Left colon (tissue), 2 donors: ENCODE data around the gene ATP8A2. TPM values are rescaled to one million over a fixed set of nuclear protein-coding genes. Genes with fewer than 3 reads are reported as not detected.

Experiments used
- ATAC-seq: fragments of 200-7000 bp; cut with Tn5 transposase; one replicate; pipeline ENCODE4 v1.9.1; 2020; ENCODE audit warnings: mild to moderate bottlenecking, moderate library complexity
- DNase-seq, 2 donors: peaks; one replicate each; pipeline ENCODE4 v3.0.0-alpha.2; 2020
- intact Hi-C, 2 donors: fragments of 100-400 bp; cut with DNase I in 1 of 2; cut with micrococcal nuclease in 1 of 2; formaldehyde crosslinking; loops; one replicate each; pipeline versions ENCODE4 v1.11.2 to v1.14.0; 2022; cut with DNase I, micrococcal nuclease
- total RNA-seq, 2 donors: library from RNA; stranded (reverse); fragmentation: NEBNext Ultra II Directional; extraction: Animal tissue kit (Norgen Biotek cat#: 25700); gene quantifications; one replicate each; pipeline ENCODE4 v1.2.1, GENCODE V29; 2021
- donor health status: DM: no; HTN: no; CAD: no.
- donor health status: DM: yes; HTN: yes; CAD: no.

ATP8A2 gene
- total RNA-seq, 2 donors from 2014 or later = 0.42 to 0.49 TPM

- intact Hi-C loops = no loop called here
- ATAC-seq = no peak
- no peak for DNase-seq
Observed at GRCh38 chr13:25978961-25979360, 607.2 kb downstream of the ATP8A2 start.

GRCh38 chr13:25979371-25979770 lies 607.6 kb downstream of the ATP8A2 start:
- intact Hi-C loops = no loop called here
- DNase-seq (no peak), ATAC-seq (no peak)

DNA sequence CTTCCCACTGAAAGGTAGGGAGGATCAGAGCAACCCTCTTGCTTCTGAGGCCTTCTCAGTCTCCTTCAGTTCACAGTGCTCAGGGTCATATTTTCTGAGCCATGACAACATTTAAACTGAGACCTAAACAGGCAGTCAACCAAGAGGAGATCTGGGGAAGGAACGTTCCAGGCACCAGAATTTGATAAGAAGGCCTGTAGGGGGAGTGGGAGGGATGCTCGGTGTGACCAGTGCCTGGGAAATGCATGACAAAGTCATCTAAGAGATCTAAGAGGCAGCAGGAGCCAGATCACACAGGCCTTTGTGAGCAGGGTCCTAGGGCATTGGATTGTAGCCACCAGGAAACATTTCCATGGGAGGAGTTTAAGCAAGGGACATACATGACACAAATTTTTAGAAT lies 608.5 kb downstream of the ATP8A2 start:
- DNase-seq (no peak), ATAC-seq (no peak)
- intact Hi-C loops = no loop called here

- no peak for DNase-seq
- intact Hi-C loops = no loop called here
Observed at GRCh38 chr13:25981060-25981459, 609.3 kb downstream of the ATP8A2 start.

DNA sequence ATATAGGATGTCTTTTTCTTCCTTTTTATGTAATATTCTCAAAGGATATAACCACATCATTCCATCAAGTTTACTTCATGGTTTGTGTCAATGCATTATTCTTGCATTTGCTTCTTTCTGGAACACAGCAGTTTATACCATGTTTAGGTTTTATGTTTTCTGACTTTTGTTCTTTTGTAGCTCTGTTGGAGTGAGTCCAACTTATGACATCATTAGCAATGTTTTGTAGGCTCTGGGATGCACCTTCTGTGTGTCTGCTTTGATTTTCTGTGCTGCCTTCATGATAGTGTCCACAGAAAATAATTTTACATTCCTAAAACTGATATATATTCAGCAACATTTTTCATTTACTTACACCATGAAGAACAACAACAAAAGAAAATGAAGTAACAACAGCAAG lies 611.1 kb downstream of the ATP8A2 start:
- DNase-seq (no peak), ATAC-seq (no peak)
- intact Hi-C loops = no loop called here

More at GRCh38 chr13:25981060-25981459, 609.3 kb downstream of the ATP8A2 start:
- ATAC-seq = no peak

DNA sequence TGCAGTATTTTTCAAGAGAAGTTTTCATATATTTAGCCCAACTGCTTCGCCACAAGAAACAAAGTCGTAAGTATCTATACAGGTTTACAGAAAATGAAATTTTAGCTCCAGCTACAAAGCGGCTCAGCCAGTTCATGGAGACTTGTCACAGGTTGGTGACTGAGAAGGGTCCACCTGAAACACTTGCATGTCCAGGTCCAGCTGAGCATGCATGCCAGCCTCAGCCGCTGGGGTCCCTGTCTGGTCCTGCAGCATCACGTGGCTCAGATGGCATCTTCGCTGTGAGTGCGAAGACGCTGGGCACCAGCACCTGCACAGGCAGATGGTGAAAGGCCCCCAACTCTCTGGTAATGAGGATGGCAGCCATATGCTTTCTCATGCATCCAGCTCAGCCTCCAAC lies 616.2 kb downstream of the ATP8A2 start:
- DNase-seq (no peak), ATAC-seq (no peak)
- intact Hi-C loops = no loop called here

GRCh38 chr13:25988661-25989060 lies 616.9 kb downstream of the ATP8A2 start:
- intact Hi-C loops = no loop called here
- no peak for ATAC-seq
- DNase-seq = no peak

DNA sequence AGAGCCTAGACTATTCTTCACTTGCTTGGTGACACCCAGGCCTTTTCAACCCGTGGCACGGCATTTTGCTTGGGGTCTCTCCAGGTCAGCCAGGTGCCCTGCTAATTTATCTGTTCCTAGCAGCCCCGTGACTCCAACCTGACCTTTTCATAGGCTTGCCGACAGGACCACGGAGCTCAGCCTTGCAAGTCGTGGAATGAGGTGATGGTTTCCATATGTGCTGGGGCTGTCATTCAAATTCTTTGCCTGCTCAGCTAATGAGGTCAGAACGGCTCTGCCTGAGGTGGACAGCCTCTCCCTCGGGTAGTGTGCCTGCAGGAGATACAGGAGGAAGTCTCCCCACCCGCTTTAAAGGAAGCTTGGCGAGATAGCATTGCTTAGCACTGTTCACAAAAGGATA lies 619.0 kb downstream of the ATP8A2 start:
- intact Hi-C loops = no loop called here
- no peak for DNase-seq

DNA sequence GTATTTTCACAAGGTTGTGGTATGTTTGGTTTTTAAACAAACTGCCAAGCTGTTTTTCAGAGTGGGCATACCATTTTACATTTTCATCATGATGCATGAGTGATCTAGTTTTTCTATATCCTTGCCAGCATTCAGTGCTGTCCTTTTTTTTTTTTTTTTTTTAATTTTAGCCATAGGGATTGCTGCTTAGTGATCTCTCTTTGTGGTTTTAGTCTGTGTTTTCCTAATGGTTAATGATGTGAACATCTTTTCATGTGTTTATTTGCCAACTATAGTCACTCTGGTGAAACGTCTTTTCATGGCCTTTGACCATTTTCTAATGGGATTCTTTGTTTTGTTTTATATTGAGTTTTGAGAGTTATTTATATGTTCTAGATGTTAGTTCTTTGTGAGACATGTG lies 620.3 kb downstream of the ATP8A2 start:
- DNase-seq (no peak), ATAC-seq (no peak)
- intact Hi-C loops = no loop called here

More for the DNA sequence above, 619.0 kb downstream of the ATP8A2 start:
- no peak for ATAC-seq

- intact Hi-C loops = no loop called here
- no peak for ATAC-seq
- no peak for DNase-seq
Observed at GRCh38 chr13:26007261-26008125, 635.7 kb downstream of the ATP8A2 start.

DNA sequence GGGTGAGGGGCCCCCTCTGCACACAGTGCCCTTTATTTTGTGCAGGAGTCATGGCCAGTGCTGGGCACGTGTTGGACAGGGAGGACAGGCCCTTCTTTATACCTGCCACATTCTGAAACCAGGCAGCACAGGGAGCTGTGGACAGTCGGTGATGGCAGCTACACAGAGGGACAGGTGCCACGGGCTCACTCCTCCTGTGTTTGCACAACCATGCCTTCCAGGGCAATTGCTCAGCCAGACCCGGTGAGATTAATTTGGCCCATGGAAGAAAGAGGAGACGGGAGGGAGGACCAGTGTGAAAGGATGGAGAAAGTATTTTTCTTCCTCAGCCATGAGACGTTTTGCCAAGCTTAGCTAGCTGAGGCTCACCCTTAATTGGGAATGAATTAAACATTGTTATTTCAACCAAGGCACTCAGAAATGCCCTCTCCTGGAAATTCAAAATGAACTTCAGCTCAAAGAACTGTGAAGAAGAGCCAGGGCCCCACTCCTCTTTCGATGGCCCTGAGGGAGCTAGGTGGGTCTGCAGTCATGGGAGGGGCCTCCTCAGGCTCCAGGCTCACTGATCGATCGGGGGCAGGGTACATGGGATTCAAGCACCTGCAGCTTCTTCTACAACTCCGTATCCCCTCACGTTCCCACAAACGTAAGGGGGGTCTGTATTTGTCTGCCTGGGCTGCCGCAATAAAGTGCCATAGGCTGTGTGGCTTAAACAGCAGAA lies 638.9 kb downstream of the ATP8A2 start:
- intact Hi-C loops = no loop called here
- DNase-seq (no peak), ATAC-seq (no peak)

- no peak for DNase-seq
- ATAC-seq = no peak
- intact Hi-C loops = no loop called here
Observed at GRCh38 chr13:26011208-26011573, 639.4 kb downstream of the ATP8A2 start.

GRCh38 chr13:26011996-26012821 lies 640.4 kb downstream of the ATP8A2 start:
- intact Hi-C loops = no loop called here
- DNase-seq (peak in 1 of 2 donors; percentile 17), ATAC-seq (no peak)

DNA sequence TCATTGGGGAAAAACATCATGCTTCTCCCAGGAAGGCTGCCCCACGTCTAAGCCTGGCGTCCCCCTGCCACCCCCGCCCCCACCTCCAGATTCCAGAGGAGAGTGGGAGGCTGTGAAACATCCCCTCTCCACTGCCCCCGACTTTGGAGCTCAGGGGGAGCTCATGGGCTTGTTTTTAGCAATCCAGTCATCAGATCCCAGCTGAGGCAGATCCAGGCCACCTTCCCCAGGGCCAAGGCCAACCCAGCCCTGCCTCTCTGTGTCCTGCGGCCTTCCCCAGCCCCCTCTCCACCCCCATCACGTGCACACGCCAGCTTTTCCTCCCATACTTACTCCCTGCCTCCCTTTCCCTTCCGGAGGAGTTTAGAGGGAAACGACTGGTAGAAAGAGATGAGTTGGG lies 641.2 kb downstream of the ATP8A2 start:
- DNase-seq (no peak), ATAC-seq (no peak)
- intact Hi-C loops = no loop called here

GRCh38 chr13:26015271-26016125 lies 643.7 kb downstream of the ATP8A2 start:
- intact Hi-C loops = no loop called here
- DNase-seq (no peak), ATAC-seq (no peak)

DNA sequence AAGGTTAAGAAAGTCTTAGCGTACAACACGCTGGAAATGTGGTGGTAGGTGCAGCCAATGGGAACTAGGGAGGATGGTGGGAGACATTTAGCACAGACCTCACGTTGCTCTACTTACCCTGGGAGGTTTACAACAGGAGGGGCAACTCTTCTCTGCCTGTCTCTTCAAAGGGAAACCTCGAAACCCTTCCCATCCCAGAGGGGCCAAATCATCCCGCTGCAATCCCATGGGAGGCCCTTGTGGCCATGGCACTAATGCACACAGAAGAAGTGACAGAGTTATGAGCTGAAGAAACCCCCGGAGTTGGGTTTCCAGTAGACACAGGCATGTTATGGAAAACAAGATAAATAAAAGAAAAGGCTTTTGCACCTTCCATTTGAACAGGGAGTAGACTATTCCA lies 644.4 kb downstream of the ATP8A2 start:
- ATAC-seq (no peak), DNase-seq (no peak)
- intact Hi-C loops = no loop called here

GRCh38 chr13:26017196-26017921 lies 645.6 kb downstream of the ATP8A2 start:
- DNase-seq (no peak), ATAC-seq (no peak)
- intact Hi-C loops = no loop called here
